ENCODE data around the gene NEUROD2.

Gene NEUROD2

GRCh38 chr17:39578272-39578671 lies 29.4 kb downstream of the NEUROD2 start:
- DNase-seq = no peak

GRCh38 chr17:39576187-39576586 lies 31.5 kb downstream of the NEUROD2 start:
- peak in 1 of 2 experiments; percentile 34 for DNase-seq

GRCh38 chr17:39573447-39574298 lies 34.0 kb downstream of the NEUROD2 start:
- peak; percentile 46 to 62 for DNase-seq

DNA sequence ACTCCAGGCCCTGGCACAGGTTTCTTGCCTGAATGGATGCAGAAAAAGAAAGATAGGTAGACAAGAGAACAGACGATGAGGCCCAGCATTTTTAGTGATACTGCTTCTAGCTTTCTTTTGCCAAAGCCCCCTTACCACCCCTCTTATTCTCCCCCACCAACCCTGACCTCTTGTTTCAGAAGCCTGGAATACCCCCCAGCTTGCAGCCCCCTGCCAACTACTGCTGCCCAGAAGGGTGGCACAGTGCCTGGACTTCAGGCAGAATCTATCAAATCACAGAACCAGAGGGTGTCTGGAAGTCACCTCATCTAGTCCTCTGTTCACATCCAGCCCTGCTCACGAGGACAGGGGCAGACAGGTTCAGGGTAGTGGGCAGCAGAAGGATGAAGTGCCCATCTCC lies 35.6 kb downstream of the NEUROD2 start:
- no peak for DNase-seq

GRCh38 chr17:39569126-39569525 lies 38.6 kb downstream of the NEUROD2 start:
- no peak for DNase-seq

- DNase-seq = no peak
Observed at GRCh38 chr17:39568702-39569101, 39.0 kb downstream of the NEUROD2 start.

GRCh38 chr17:39566094-39566850 lies 41.4 kb downstream of the NEUROD2 start:
- no peak for DNase-seq

DNA sequence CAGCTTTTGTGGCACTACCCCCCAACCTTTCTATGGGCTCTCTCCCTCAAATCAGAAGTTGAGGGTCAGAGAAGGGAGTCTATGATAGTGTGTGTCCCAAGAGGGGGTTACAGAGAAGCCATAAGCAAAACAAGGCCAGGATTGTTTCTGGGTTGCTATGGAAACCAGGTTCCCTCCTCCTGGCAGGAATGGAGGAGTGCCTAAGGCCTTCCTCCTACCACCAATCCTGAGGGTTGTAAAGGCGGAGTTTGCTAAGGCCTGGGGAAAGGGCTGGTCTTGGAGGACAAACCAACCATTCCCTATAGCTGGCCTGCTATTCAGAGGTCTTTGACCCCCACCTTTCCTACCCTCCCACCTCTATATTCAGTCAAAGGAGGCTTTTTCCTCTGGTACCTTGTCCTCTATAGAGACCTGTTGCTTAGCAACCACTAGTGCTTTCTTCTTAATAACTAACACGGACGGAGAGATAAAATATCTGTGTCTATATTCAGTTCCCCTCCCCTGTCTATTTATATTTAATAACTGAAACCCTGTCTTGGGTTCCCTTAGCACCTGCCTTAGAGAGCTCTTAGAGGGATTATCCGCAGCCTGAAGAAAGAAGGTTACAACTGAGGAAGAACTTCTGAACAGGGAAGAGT lies 43.4 kb downstream of the NEUROD2 start:
- DNase-seq = no peak

GRCh38 chr17:39563476-39563875 lies 44.2 kb downstream of the NEUROD2 start:
- DNase-seq = no peak

- DNase-seq = no peak
Observed at GRCh38 chr17:39562976-39563375, 44.7 kb downstream of the NEUROD2 start.

- DNase-seq = no peak
Observed at GRCh38 chr17:39562395-39562794, 45.3 kb downstream of the NEUROD2 start.

DNA sequence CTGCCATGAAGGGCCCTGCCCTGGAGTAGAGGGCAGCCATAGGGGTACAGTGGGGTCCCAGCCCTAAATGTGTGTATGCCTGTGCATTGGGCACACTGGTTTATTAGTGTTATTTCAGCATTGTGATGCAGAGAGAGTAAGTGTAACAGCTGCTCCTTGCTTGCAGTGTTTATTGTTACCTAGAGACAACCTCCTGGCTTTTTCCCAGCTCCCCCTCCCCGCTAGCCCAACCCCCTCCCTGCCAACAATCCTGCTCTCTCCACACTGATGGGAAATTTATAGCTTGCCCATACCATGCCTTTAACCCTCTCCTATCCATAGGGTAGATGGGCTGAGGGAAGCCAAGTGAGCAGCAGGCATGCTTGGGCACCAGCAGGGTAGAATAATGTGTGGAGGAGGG lies 51.3 kb downstream of the NEUROD2 start:
- no peak for DNase-seq

GRCh38 chr17:39555368-39555767 lies 52.4 kb downstream of the NEUROD2 start:
- no peak for DNase-seq

Data from activated T-cell treated with anti-CD3 and anti-CD28 coated beads, Interleukin-2, amount 50 U/mL, for 48 hours (primary cell).